Caco-2 (cell line): ENCODE data around the gene MLXIP. TPM values are rescaled to one million over a fixed set of nuclear protein-coding genes. Genes with fewer than 3 reads are reported as not detected.

Experiments used
- BruUV-seq: library from RNA; stranded (reverse); fragments of 400-500 nt; replicated peaks from 2 replicates; lab custom pipeline; 2021; lab: Mats Ljungman, UMichigan
- CTCF ChIA-PET: fragments of 300-600 bp; sonication (Branson Sonifier 250); formaldehyde crosslinking; loops from one replicate; lab custom pipeline; 2022; ENCODE audit warnings: antibody characterized with exemption; lab: Charles Lee
- POLR2A ChIA-PET: fragments of 300-600 bp; sonication (Branson Sonifier 250); formaldehyde crosslinking; loops from one replicate; lab custom pipeline; 2022; ENCODE audit warnings: antibody characterized with exemption; lab: Charles Lee
- DNase-seq, 2 experiments: peaks; one replicate each; pipeline versions ENCODE4 v3.0.0 to v3.0.0-alpha.2; 2020 to 2022
- H3K27me3 ChIP-seq: replicated peaks from 2 replicates; pipeline ENCODE4 v1.6.0; 2011; ENCODE audit warnings: low read length; ENCODE audit not compliant: control insufficient read depth, insufficient read depth
- H3K36me3 ChIP-seq: 2 replicates; pipeline ENCODE4 v1.5.1; 2011; ENCODE audit warnings: low read length; ENCODE audit not compliant: control insufficient read depth, insufficient read depth
- H3K4me1 ChIP-seq: fragments of 250-450 bp; sonication (Bioruptor Pico); 2 replicates; pipeline ENCODE4 v1.5.1; 2020; ENCODE audit warnings: mild to moderate bottlenecking
- H3K4me3 ChIP-seq: 2 replicates; pipeline ENCODE4 v1.5.1; 2011; ENCODE audit warnings: low read depth, mild to moderate bottlenecking, control low read depth, low read length
- H3K9me3 ChIP-seq: fragments of 250-450 bp; sonication (Bioruptor Pico); 2 replicates; pipeline ENCODE4 v1.5.1; 2020; ENCODE audit warnings: mild to moderate bottlenecking, moderate library complexity
- H3K27ac Mint-ChIP-seq: one replicate; pipeline ENCODE4 v1.8.0; 2022; ENCODE audit warnings: mixed read lengths; ENCODE audit not compliant: unreplicated experiment
- H3K27me3 Mint-ChIP-seq: one replicate; pipeline ENCODE4 v1.8.0; 2022; ENCODE audit warnings: mixed read lengths; ENCODE audit not compliant: insufficient read depth, unreplicated experiment
- H3K36me3 Mint-ChIP-seq: one replicate; pipeline ENCODE4 v1.8.0; 2022; ENCODE audit warnings: mild to moderate bottlenecking, mixed read lengths; ENCODE audit not compliant: insufficient read depth, unreplicated experiment
- H3K4me1 Mint-ChIP-seq: one replicate; pipeline ENCODE4 v1.8.0; 2022; ENCODE audit warnings: low read depth, mixed read lengths; ENCODE audit not compliant: unreplicated experiment
- H3K4me3 Mint-ChIP-seq: one replicate; pipeline ENCODE4 v1.8.0; 2022; ENCODE audit warnings: mild to moderate bottlenecking, moderate library complexity, mixed read lengths; ENCODE audit not compliant: unreplicated experiment
- H3K9me3 Mint-ChIP-seq: one replicate; pipeline ENCODE4 v1.8.0; 2022; ENCODE audit warnings: mixed read lengths; ENCODE audit not compliant: unreplicated experiment
- intact Hi-C: fragments of 100-400 bp; cut with micrococcal nuclease; formaldehyde crosslinking; loops from one replicate; pipeline ENCODE4 v1.10.0; 2022; ENCODE audit not compliant: unreplicated experiment
- total RNA-seq: library from RNA; stranded (reverse); gene quantifications from 2 replicates; pipeline ENCODE4 v1.2.3, GENCODE V29; 2022
- TF ChIP-seq, protein P1 (sequence below), 2 experiments: fragments of 200-600 bp in 1 of 2; IDR thresholded peaks; 1 replicate in 1 of 2; 2 replicates in 1 of 2; pipeline versions ENCODE4 v1.5.1 to v1.8.0; 2011 to 2022; ENCODE audit warnings: antibody characterized with exemption in 1 of 2, control low read depth in 1 of 2, inconsistent platforms in 1 of 2, low read depth in 1 of 2, low read length in 1 of 2, mild to moderate bottlenecking in 1 of 2, moderate library complexity in 1 of 2; ENCODE audit not compliant: insufficient read depth in 1 of 2, severe bottlenecking in 1 of 2, unreplicated experiment in 1 of 2

The MLXIP gene
- total RNA-seq, 1 experiment from 2014 or later = 54.5 TPM

GRCh38 chr12:122059203-122059960, 19.2 kb upstream of the MLXIP start:
- intact Hi-C loops = no loop called here
- Mint-ChIP-seq H3K27me3 (no peaks in the 10 kb centered on the region), H3K36me3 (peaks cover 29% of the 10 kb centered on the region), H3K27ac (no peak overlapping the region), H3K4me1 (peaks cover 13% of the 10 kb centered on the region), H3K9me3 (no peaks in the 10 kb centered on the region), H3K4me3 (no peak overlapping the region)
- Histone ChIP-seq H3K36me3 (peaks cover 2% of the 10 kb centered on the region), H3K4me3 (no peak overlapping the region), H3K27me3 (no peaks in the 10 kb centered on the region), H3K9me3 (no peaks in the 10 kb centered on the region), H3K4me1 (peaks cover 27% of the 10 kb centered on the region)
- no TSS peak for BruUV-seq
- TF ChIP-seq, protein P1, sequence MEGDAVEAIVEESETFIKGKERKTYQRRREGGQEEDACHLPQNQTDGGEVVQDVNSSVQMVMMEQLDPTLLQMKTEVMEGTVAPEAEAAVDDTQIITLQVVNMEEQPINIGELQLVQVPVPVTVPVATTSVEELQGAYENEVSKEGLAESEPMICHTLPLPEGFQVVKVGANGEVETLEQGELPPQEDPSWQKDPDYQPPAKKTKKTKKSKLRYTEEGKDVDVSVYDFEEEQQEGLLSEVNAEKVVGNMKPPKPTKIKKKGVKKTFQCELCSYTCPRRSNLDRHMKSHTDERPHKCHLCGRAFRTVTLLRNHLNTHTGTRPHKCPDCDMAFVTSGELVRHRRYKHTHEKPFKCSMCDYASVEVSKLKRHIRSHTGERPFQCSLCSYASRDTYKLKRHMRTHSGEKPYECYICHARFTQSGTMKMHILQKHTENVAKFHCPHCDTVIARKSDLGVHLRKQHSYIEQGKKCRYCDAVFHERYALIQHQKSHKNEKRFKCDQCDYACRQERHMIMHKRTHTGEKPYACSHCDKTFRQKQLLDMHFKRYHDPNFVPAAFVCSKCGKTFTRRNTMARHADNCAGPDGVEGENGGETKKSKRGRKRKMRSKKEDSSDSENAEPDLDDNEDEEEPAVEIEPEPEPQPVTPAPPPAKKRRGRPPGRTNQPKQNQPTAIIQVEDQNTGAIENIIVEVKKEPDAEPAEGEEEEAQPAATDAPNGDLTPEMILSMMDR (IDR thresholded peaks at IDR 0.05; ENCODE audit: insufficient read depth in 1 of 2, low read depth in 1 of 2, low read length in 1 of 2, severe bottlenecking in 1 of 2, unreplicated experiment in 1 of 2) = no peak
- ChIA-PET POLR2A (no interaction called here), CTCF (no interaction called here)
- DNase-seq = no peak

- ChIA-PET POLR2A (no interaction called here), CTCF (interaction anchor here (0.6 kb wide), 1 partner anchor 56 kb away, joined by 3 read pairs; no protein-coding TSS in a partner anchor)
These were observed 18.5 kb upstream of the MLXIP start for GRCh38 chr12:122060081-122060501.

GRCh38 chr12:122061253-122061652, 17.3 kb upstream of the MLXIP start:
- CTCF ChIA-PET = no interaction called here
- Mint-ChIP-seq H3K9me3 (no peaks in the 10 kb centered on the region), H3K27ac (no peak overlapping the region), H3K4me1 (peaks cover 14% of the 10 kb centered on the region), H3K36me3 (peaks cover 37% of the 10 kb centered on the region), H3K4me3 (no peak overlapping the region), H3K27me3 (no peaks in the 10 kb centered on the region)
- H3K9me3 ChIP-seq = no peaks in the 10 kb centered on the region
- H3K36me3 ChIP-seq = no peaks in the 10 kb centered on the region
- no peak for DNase-seq
- TF ChIP-seq, protein P1 (IDR thresholded peaks at IDR 0.05; ENCODE audit: insufficient read depth in 1 of 2, low read depth in 1 of 2, low read length in 1 of 2, severe bottlenecking in 1 of 2, unreplicated experiment in 1 of 2) = no peak
- no peaks in the 10 kb centered on the region for H3K27me3 ChIP-seq
- POLR2A ChIA-PET = no interaction called here
- H3K4me3 ChIP-seq = no peak overlapping the region
- intact Hi-C loops = no loop called here
- no TSS peak for BruUV-seq
- peaks cover 27% of the 10 kb centered on the region for H3K4me1 ChIP-seq

More at GRCh38 chr12:122060081-122060501, 18.5 kb upstream of the MLXIP start:
- Mint-ChIP-seq H3K27me3 (no peaks in the 10 kb centered on the region), H3K9me3 (no peaks in the 10 kb centered on the region), H3K4me1 (peaks cover 13% of the 10 kb centered on the region), H3K36me3 (peaks cover 36% of the 10 kb centered on the region), H3K4me3 (no peak overlapping the region), H3K27ac (no peak overlapping the region)
- Histone ChIP-seq H3K27me3 (no peaks in the 10 kb centered on the region), H3K4me1 (peaks cover 23% of the 10 kb centered on the region), H3K36me3 (no peaks in the 10 kb centered on the region; the same call in 1 of the 2 replicates), H3K4me3 (no peak overlapping the region), H3K9me3 (no peaks in the 10 kb centered on the region)
- intact Hi-C loops = no loop called here
- TF ChIP-seq, protein P1 (IDR thresholded peaks at IDR 0.05; ENCODE audit: insufficient read depth in 1 of 2, low read depth in 1 of 2, low read length in 1 of 2, severe bottlenecking in 1 of 2, unreplicated experiment in 1 of 2) = no peak
- BruUV-seq = no TSS peak
- DNase-seq = no peak
